Measurements from ENCODE around the gene VAV3. TPM values are rescaled to one million over a fixed set of nuclear protein-coding genes. Genes with fewer than 3 reads are reported as not detected.

The VAV3 gene
- total RNA-seq, 1 experiment from 2014 or later = 38.2 TPM

GRCh38 chr1:107806902-107807301, 158.1 kb downstream of the VAV3 start:
- Mint-ChIP-seq H3K9me3 (ENCODE audit: low read depth, unreplicated experiment) (no peaks in the 10 kb centered on the region), H3K36me3 (ENCODE audit: insufficient read depth, unreplicated experiment) (no peaks in the 10 kb centered on the region), H3K4me1 (ENCODE audit: low read depth, unreplicated experiment) (no peaks in the 10 kb centered on the region), H3K27ac (ENCODE audit: unreplicated experiment) (no peak overlapping the region), H3K4me3 (ENCODE audit: low read depth, unreplicated experiment) (no peak overlapping the region), H3K27me3 (ENCODE audit: unreplicated experiment) (peaks cover 27% of the 10 kb centered on the region)
- CTCF ChIA-PET = no interaction called here
- no peak for TF ChIP-seq CTCF (IDR thresholded peaks at IDR 0.05; ENCODE audit: unreplicated experiment)
- no peak for DNase-seq
- BruUV-seq (replicated peaks) = no TSS peak
- intact Hi-C loops (cut with micrococcal nuclease; ENCODE audit: unreplicated experiment) = no loop called here

GRCh38 chr1:107804741-107805140, 160.2 kb downstream of the VAV3 start:
- CTCF ChIA-PET = no interaction called here
- H3K27me3 Mint-ChIP-seq (ENCODE audit: unreplicated experiment) = peaks cover 19% of the 10 kb centered on the region
- no peaks in the 10 kb centered on the region for H3K36me3 Mint-ChIP-seq (ENCODE audit: insufficient read depth, unreplicated experiment)
- H3K27ac Mint-ChIP-seq (ENCODE audit: unreplicated experiment) = no peak overlapping the region
- intact Hi-C loops (cut with micrococcal nuclease; ENCODE audit: unreplicated experiment) = no loop called here
- H3K9me3 Mint-ChIP-seq (ENCODE audit: low read depth, unreplicated experiment) = no peaks in the 10 kb centered on the region
- no peak overlapping the region for H3K4me3 Mint-ChIP-seq (ENCODE audit: low read depth, unreplicated experiment)
- no peak for TF ChIP-seq CTCF (IDR thresholded peaks at IDR 0.05; ENCODE audit: unreplicated experiment)
- no peak for DNase-seq
- H3K4me1 Mint-ChIP-seq (ENCODE audit: low read depth, unreplicated experiment) = no peaks in the 10 kb centered on the region
- BruUV-seq (replicated peaks) = no TSS peak

- Mint-ChIP-seq H3K4me1 (ENCODE audit: low read depth, unreplicated experiment) (no peaks in the 10 kb centered on the region), H3K4me3 (ENCODE audit: low read depth, unreplicated experiment) (no peak overlapping the region), H3K36me3 (ENCODE audit: insufficient read depth, unreplicated experiment) (no peaks in the 10 kb centered on the region), H3K27ac (ENCODE audit: unreplicated experiment) (no peak overlapping the region), H3K27me3 (ENCODE audit: unreplicated experiment) (peaks cover 19% of the 10 kb centered on the region), H3K9me3 (ENCODE audit: low read depth, unreplicated experiment) (no peaks in the 10 kb centered on the region)
- CTCF ChIA-PET = no interaction called here
- BruUV-seq (replicated peaks) = no TSS peak
- intact Hi-C loops (cut with micrococcal nuclease; ENCODE audit: unreplicated experiment) = no loop called here
- TF ChIP-seq CTCF (IDR thresholded peaks at IDR 0.05; ENCODE audit: unreplicated experiment) = no peak
- DNase-seq = no peak
Measured at GRCh38 chr1:107804134-107804533, 160.8 kb downstream of the VAV3 start.

- CTCF ChIA-PET = no interaction called here
- Mint-ChIP-seq H3K27me3 (ENCODE audit: unreplicated experiment) (peaks cover 19% of the 10 kb centered on the region), H3K4me1 (ENCODE audit: low read depth, unreplicated experiment) (no peaks in the 10 kb centered on the region), H3K9me3 (ENCODE audit: low read depth, unreplicated experiment) (no peaks in the 10 kb centered on the region), H3K27ac (ENCODE audit: unreplicated experiment) (no peak overlapping the region), H3K4me3 (ENCODE audit: low read depth, unreplicated experiment) (no peak overlapping the region), H3K36me3 (ENCODE audit: insufficient read depth, unreplicated experiment) (no peaks in the 10 kb centered on the region)
- DNase-seq = no peak
- BruUV-seq (replicated peaks) = no TSS peak
- intact Hi-C loops (cut with micrococcal nuclease; ENCODE audit: unreplicated experiment) = no loop called here
- TF ChIP-seq CTCF (IDR thresholded peaks at IDR 0.05; ENCODE audit: unreplicated experiment) = no peak
Measured at GRCh38 chr1:107803579-107803978, 161.4 kb downstream of the VAV3 start.

GRCh38 chr1:107802654-107803053, 162.3 kb downstream of the VAV3 start:
- no peak for DNase-seq
- BruUV-seq (replicated peaks) = no TSS peak
- no peak overlapping the region for H3K27ac Mint-ChIP-seq (ENCODE audit: unreplicated experiment)
- CTCF ChIA-PET = no interaction called here
- intact Hi-C loops (cut with micrococcal nuclease; ENCODE audit: unreplicated experiment) = no loop called here
- H3K9me3 Mint-ChIP-seq (ENCODE audit: low read depth, unreplicated experiment) = no peaks in the 10 kb centered on the region
- no peaks in the 10 kb centered on the region for H3K4me1 Mint-ChIP-seq (ENCODE audit: low read depth, unreplicated experiment)
- no peaks in the 10 kb centered on the region for H3K36me3 Mint-ChIP-seq (ENCODE audit: insufficient read depth, unreplicated experiment)
- no peak overlapping the region for H3K4me3 Mint-ChIP-seq (ENCODE audit: low read depth, unreplicated experiment)
- no peak for TF ChIP-seq CTCF (IDR thresholded peaks at IDR 0.05; ENCODE audit: unreplicated experiment)
- peaks cover 19% of the 10 kb centered on the region for H3K27me3 Mint-ChIP-seq (ENCODE audit: unreplicated experiment)

Measured in Calu3 (cell line).